Ectodermal cell (in vitro differentiated cells): ENCODE data around the gene TMEM128.

Experiments used
- H3K27ac ChIP-seq: 2 replicates; pipeline ENCODE4 v1.7.0; 2013; ENCODE audit warnings: mild to moderate bottlenecking, low read depth, low read length; ENCODE audit not compliant: insufficient read depth, poor library complexity, severe bottlenecking
- H3K27me3 ChIP-seq: 2 replicates; pipeline ENCODE4 v1.7.0; 2013; ENCODE audit warnings: mild to moderate bottlenecking, low read length; ENCODE audit not compliant: insufficient read depth, control insufficient read depth, poor library complexity, severe bottlenecking
- H3K36me3 ChIP-seq: one replicate; pipeline ENCODE4 v1.7.0; 2013; ENCODE audit warnings: low read length; ENCODE audit not compliant: control insufficient read depth, insufficient read depth
- H3K4me1 ChIP-seq: one replicate; pipeline ENCODE4 v1.7.0; 2013; ENCODE audit warnings: low read length; ENCODE audit not compliant: control insufficient read depth, insufficient read depth
- H3K4me3 ChIP-seq: 2 replicates; pipeline ENCODE4 v1.7.0; 2013; ENCODE audit warnings: low read depth, low read length, control low read depth; ENCODE audit not compliant: insufficient read depth
- H3K9me3 ChIP-seq: 2 replicates; pipeline ENCODE4 v1.7.0; 2013; ENCODE audit warnings: mild to moderate bottlenecking, low read length, moderate library complexity; ENCODE audit not compliant: control insufficient read depth
- WGBS, 2 experiments: methylation state at CpG; one replicate each; pipeline ENCODE4 v1.1.7; 2013; ENCODE audit warnings: missing lambda C conversion rate in 2 of 2; 5-methylcytosine and 5-hydroxymethylcytosine counted together

TMEM128 gene

DNA sequence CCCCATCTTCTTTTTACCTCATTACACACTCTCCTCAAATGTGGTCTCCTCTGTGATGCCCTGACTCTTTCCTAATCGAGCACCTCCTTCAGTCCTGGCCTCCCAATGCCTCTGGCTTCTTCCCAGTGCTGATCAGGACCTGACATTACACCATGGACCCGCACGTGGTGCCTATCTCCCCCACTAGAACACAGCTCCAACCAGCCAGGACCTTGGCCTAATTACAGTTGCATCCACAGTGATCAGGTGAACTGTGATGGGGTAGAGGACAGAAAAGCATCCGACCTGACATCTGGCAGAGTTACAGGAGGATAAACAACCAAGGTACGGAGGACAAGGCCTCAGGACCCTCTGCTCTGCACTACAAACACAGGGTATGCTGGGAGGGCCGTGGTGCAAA lies 29.5 kb upstream of the TMEM128 start:
- no peaks in the 10 kb centered on the region for H3K27me3 ChIP-seq
- H3K27ac ChIP-seq = no peak overlapping the region
- no peak overlapping the region for H3K4me3 ChIP-seq
- no peaks in the 10 kb centered on the region for H3K9me3 ChIP-seq
- H3K36me3 ChIP-seq = peaks cover 53% of the 10 kb centered on the region
- WGBS, 2 experiments = 79% methylated on average over 6 of the region's 6 CpGs
- no peaks in the 10 kb centered on the region for H3K4me1 ChIP-seq

GRCh38 chr4:4274226-4274625 lies 26.2 kb upstream of the TMEM128 start:
- no peaks in the 10 kb centered on the region for H3K9me3 ChIP-seq
- H3K36me3 ChIP-seq = peaks cover 47% of the 10 kb centered on the region
- WGBS, 2 experiments = 94% methylated on average over 14 of the region's 14 CpGs
- no peaks in the 10 kb centered on the region for H3K4me1 ChIP-seq
- H3K27ac ChIP-seq = no peak overlapping the region
- H3K4me3 ChIP-seq = no peak overlapping the region
- no peaks in the 10 kb centered on the region for H3K27me3 ChIP-seq

- H3K27ac ChIP-seq = no peak overlapping the region
- H3K9me3 ChIP-seq = no peaks in the 10 kb centered on the region
- 94% methylated on average over 10 of the region's 10 CpGs for WGBS, 2 experiments
- peaks cover 29% of the 10 kb centered on the region for H3K36me3 ChIP-seq
- H3K27me3 ChIP-seq = no peaks in the 10 kb centered on the region
- no peaks in the 10 kb centered on the region for H3K4me1 ChIP-seq
- no peak overlapping the region for H3K4me3 ChIP-seq
Measured at GRCh38 chr4:4271912-4272311, 23.9 kb upstream of the TMEM128 start.

DNA sequence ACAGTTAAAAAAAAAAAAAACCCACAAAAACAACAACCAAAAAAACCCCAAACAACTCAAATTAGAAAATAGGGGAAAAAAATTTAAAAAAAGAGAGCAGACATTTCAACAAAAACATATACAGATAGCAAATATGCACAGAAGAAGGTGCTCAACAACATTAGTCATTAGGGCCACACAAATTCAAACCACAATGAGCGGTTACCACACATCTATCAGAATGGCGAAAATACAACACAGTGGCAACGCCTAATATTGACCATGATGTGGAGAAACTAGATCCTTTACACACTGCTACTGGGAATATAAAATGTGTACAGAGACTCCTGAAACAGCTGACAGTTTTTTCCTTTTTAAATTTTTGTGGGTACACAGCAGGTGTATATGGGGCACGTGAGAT lies 22.5 kb upstream of the TMEM128 start:
- H3K27ac ChIP-seq = no peak overlapping the region
- no peak overlapping the region for H3K4me3 ChIP-seq
- no peaks in the 10 kb centered on the region for H3K4me1 ChIP-seq
- peaks cover 29% of the 10 kb centered on the region for H3K36me3 ChIP-seq
- no peaks in the 10 kb centered on the region for H3K27me3 ChIP-seq
- 76 to 81% methylated on average over 3 to 4 of the region's 4 CpGs for WGBS, 2 experiments
- H3K9me3 ChIP-seq = no peaks in the 10 kb centered on the region

- WGBS, 2 experiments = 94 to 96% methylated on average over 3 of the region's 4 CpGs
- Histone ChIP-seq H3K36me3 (peaks cover 23% of the 10 kb centered on the region), H3K4me3 (no peak overlapping the region), H3K27ac (no peak overlapping the region), H3K4me1 (no peaks in the 10 kb centered on the region), H3K9me3 (no peaks in the 10 kb centered on the region), H3K27me3 (no peaks in the 10 kb centered on the region)
Measured at GRCh38 chr4:4269856-4270255, 21.8 kb upstream of the TMEM128 start.

GRCh38 chr4:4269331-4269731 lies 21.3 kb upstream of the TMEM128 start:
- 90 to 94% methylated on average over 11 of the region's 11 CpGs for WGBS, 2 experiments
- Histone ChIP-seq H3K27me3 (no peaks in the 10 kb centered on the region), H3K4me3 (no peak overlapping the region), H3K27ac (no peak overlapping the region), H3K9me3 (no peaks in the 10 kb centered on the region), H3K4me1 (no peaks in the 10 kb centered on the region), H3K36me3 (peaks cover 18% of the 10 kb centered on the region)

DNA sequence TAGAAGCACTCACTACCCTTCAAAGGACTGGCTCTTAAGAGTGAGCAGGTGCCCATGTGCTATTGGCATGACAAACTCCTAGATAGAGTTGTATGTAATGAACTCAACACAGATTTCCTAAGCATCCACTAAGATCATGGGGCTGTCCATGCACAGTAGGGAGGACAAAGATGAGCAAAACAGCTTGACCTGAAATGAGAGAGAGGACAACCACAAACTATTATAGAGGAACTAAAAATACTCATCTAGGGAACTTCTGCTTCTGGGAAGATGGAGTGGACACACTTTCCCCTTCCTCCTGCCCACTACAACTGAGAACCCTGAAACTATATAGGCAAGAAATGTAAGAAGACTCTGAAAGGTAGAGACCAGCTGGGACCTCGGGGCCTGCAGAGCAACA lies 20.8 kb upstream of the TMEM128 start:
- 82 to 96% methylated on average over 1 of the region's 1 CpG for WGBS, 2 experiments
- Histone ChIP-seq H3K36me3 (peaks cover 13% of the 10 kb centered on the region), H3K4me3 (no peak overlapping the region), H3K9me3 (no peaks in the 10 kb centered on the region), H3K27ac (no peak overlapping the region), H3K4me1 (no peaks in the 10 kb centered on the region), H3K27me3 (no peaks in the 10 kb centered on the region)

DNA sequence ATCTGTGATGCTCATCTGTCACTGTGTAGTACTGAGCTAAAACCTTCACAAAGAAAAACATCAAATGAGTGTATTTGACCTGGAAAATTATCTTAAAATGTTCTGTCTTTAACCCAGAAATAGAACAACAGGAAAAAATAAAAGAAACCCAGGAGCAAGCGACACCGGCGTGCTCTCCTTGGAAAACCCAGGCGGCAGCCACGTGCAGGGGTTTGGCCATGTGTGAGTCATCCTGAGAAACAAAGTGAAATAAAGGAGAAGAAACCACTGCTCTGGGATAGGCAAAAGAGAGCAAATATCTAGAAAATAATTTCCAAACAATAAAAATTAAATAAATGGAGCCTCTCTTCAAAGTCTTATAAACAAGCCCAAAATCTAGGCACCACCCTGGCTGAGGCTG lies 20.0 kb upstream of the TMEM128 start:
- no peak overlapping the region for H3K27ac ChIP-seq
- 94 to 95% methylated on average over 5 of the region's 5 CpGs for WGBS, 2 experiments
- no peak overlapping the region for H3K4me3 ChIP-seq
- no peaks in the 10 kb centered on the region for H3K4me1 ChIP-seq
- H3K27me3 ChIP-seq = no peaks in the 10 kb centered on the region
- H3K36me3 ChIP-seq = peaks cover 5% of the 10 kb centered on the region
- no peaks in the 10 kb centered on the region for H3K9me3 ChIP-seq

DNA sequence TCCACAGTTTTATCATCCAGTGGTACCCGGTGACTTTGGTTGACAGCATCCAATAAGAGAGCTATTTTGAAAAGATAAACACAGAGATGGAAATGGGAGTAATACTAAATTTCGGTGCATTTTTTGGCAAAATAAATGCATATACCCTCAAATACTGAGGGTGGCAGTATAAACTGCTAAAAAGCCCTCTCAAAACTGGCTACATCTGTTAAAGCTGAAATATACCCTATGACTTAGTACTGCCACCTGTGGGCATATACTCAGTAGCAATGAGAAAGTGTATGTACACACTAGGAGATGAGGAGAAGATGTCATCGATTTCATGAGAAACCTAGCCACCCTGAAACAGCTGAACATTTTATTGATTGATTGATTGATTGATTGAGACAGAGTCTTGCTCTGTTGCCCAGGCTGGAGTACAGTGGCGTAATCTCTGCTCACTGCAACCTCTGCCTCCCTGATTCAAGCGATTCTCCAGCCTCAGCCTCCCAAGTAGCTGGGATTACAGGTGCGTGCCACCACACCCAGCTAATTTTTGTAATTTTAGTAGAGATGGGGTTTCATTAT lies 12.2 kb upstream of the TMEM128 start:
- peaks cover 5% of the 10 kb centered on the region for H3K4me1 ChIP-seq
- H3K9me3 ChIP-seq = no peaks in the 10 kb centered on the region
- H3K36me3 ChIP-seq = no peaks in the 10 kb centered on the region
- WGBS, 2 experiments = 66 to 68% methylated on average over 4 to 5 of the region's 6 CpGs
- H3K4me3 ChIP-seq = no peak overlapping the region
- no peak overlapping the region for H3K27ac ChIP-seq
- no peaks in the 10 kb centered on the region for H3K27me3 ChIP-seq

GRCh38 chr4:4259484-4260100 lies 11.6 kb upstream of the TMEM128 start:
- no peaks in the 10 kb centered on the region for H3K9me3 ChIP-seq
- H3K27ac ChIP-seq = no peak overlapping the region
- H3K27me3 ChIP-seq = peaks cover 5% of the 10 kb centered on the region
- no peak overlapping the region for H3K4me3 ChIP-seq
- WGBS, 2 experiments = 72 to 74% methylated on average over 9 of the region's 9 CpGs
- peaks cover 5% of the 10 kb centered on the region for H3K4me1 ChIP-seq
- no peaks in the 10 kb centered on the region for H3K36me3 ChIP-seq
